Measurements from ENCODE around the gene LGMN.
"Not testable (repeated sequence)": the region's sequence is repeated elsewhere in the genome, so short reads cannot be mapped to it uniquely, and the experiment has no call there.

Gene LGMN

DNA sequence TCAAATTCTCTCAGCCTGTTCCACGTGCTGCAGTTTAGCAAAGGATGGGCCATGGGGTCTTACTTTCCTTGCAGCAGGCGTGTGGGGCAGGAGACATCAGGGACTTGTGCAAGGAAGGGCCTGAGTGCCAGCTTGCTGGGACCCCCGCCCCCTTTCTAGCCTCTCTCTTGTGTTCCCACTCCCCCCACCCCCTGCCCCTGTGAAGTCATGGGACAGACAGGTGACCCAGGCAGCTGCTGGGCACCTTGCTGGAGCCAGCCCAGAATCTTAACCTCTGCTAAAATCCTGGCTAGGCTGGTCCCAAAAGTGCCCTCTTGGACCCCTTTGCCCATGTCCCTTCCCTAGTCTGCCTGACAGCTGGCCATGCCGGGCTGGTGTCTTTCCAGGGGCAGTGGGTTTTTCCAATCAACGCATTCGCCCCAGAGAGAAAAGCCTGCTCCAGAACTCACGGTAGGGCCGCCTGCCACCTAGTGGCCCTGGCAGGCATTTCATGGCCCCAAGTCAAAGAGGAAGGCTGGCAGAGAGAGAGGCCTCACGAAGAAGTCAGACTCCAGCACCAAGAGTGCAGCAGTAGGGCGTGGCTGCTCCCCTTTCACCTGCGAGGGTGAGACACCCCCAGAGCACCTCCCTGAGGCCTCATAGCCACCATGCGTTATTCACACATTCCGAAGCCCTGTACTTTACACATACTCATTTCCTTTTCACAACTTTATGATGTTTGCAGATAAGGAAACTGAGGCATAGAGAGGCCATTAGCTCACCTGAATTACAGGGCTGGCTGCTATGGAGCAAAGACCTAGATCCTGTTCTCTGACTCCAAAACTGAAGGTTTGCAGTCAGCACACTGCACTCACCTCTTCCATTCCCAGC is 67.4 kb downstream of the LGMN start:
- peak overlapping the region; percentile 17 for H3K27ac ChIP-seq
- peak; percentile 27 for DNase-seq (ENCODE audit: low read depth, low spot score)

GRCh38 chr14:92680330-92680729 is 68.1 kb downstream of the LGMN start:
- DNase-seq (ENCODE audit: low read depth, low spot score), result not testable (repeated sequence)

DNA sequence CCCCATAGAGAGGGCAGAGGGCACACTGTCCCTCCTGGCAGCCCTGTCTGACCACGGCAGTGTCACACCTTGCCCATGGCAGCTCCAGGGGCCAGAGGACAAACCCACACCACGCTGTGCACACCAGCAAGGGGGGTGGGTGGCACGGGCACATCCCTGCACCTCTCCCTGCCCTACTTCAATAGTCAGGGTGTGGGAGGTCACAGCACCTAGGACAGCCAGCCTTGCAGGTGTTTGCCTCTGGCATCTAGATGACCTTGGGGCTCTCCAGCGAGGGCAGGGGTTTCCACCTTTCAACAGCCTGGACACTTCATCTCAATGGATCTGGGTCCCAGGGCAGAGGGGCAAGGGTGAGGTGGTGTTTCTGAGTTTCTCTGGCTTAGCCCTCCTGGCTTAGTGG is 69.2 kb downstream of the LGMN start:
- H3K27ac ChIP-seq, result no peak overlapping the region
- no peak for DNase-seq (ENCODE audit: low read depth, low spot score)

More at GRCh38 chr14:92680330-92680729, 68.1 kb downstream of the LGMN start:
- H3K27ac ChIP-seq, result not testable (repeated sequence)

- H3K27ac ChIP-seq, result no peak overlapping the region
- no peak for DNase-seq (ENCODE audit: low read depth, low spot score)
Measured at GRCh38 chr14:92678766-92679165, 69.7 kb downstream of the LGMN start.

DNA sequence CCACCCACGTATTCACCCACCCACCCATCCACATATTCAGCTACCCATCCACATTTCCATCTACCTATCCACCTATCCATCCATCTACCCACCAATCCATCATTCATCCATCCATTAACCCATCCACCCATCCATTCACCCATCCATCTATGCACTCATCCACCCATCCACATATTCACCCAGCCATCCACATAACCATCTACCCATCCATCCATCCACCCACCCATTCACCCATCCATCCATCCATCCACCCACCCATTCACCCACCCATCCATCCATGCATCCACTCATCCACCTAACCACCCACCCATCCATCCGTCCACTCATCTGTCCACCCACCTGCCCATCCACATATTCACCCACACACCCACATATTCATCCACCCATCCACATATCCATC is 70.5 kb downstream of the LGMN start:
- DNase-seq (ENCODE audit: low read depth, low spot score), result no peak
- H3K27ac ChIP-seq, result no peak overlapping the region

DNA sequence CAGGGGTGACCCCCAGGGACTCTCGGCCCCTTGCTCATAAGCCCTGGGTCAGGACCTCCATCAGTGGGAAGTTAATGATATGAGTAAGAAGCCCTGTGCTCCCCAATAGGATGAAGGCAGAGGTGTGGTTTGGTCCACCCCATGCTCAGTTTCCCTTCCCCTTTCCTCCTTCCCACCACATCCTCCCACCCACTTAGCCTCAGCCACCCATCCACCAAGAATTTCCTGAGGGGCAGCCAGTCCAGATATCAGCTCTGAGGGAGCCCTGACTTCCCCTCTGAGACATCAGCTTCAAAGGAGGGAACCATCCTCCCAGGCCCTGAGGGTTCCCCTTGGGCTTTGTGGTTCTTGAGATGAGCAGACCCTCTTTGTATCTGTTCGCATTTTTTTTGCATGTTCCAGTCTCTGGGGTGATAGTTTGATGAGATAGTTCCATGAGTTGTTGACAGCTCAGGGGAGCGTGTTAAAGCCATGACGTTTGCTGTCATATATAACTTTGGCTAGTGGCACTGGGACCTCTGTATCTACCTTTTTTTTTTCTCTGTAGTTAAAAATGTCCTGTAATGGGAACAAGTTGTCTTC is 71.2 kb downstream of the LGMN start:
- H3K27ac ChIP-seq, result no peak overlapping the region
- DNase-seq (ENCODE audit: low read depth, low spot score), result no peak

- DNase-seq (ENCODE audit: low read depth, low spot score), result no peak
- no peak overlapping the region for H3K27ac ChIP-seq
Measured at GRCh38 chr14:92676403-92677086, 71.9 kb downstream of the LGMN start.

GRCh38 chr14:92675976-92676375 is 72.5 kb downstream of the LGMN start:
- no peak overlapping the region for H3K27ac ChIP-seq
- no peak for DNase-seq (ENCODE audit: low read depth, low spot score)

GRCh38 chr14:92675421-92675820 is 73.0 kb downstream of the LGMN start:
- no peak overlapping the region for H3K27ac ChIP-seq
- DNase-seq (ENCODE audit: low read depth, low spot score), result no peak

DNA sequence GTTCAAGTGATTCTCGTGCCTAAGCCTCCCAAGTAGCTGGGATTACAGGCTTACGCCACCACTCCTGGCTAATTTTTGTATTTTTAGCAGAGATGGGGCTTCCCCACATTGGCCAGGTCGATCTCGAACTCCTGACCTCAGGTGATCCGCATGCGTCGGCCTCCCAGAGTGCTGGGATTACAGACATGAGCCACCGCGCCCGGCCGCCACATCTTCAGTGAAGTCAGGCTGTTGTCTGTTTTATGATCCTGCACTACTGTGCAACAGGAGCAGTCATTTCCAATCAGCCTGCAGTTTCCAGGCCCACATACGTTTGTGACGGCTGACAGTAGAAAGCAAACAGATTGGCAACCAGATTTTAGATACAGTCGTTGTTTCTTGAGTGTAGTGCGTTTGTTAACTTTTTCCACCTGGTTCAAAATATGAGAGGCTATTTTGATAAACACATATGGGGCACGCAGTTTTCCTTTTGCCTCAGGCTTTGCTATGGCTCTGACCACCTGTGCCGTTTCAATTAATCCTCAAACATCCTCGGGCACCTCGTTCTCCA is 74.8 kb downstream of the LGMN start:
- DNase-seq (ENCODE audit: low read depth, low spot score), result no peak
- no peak overlapping the region for H3K27ac ChIP-seq

DNA sequence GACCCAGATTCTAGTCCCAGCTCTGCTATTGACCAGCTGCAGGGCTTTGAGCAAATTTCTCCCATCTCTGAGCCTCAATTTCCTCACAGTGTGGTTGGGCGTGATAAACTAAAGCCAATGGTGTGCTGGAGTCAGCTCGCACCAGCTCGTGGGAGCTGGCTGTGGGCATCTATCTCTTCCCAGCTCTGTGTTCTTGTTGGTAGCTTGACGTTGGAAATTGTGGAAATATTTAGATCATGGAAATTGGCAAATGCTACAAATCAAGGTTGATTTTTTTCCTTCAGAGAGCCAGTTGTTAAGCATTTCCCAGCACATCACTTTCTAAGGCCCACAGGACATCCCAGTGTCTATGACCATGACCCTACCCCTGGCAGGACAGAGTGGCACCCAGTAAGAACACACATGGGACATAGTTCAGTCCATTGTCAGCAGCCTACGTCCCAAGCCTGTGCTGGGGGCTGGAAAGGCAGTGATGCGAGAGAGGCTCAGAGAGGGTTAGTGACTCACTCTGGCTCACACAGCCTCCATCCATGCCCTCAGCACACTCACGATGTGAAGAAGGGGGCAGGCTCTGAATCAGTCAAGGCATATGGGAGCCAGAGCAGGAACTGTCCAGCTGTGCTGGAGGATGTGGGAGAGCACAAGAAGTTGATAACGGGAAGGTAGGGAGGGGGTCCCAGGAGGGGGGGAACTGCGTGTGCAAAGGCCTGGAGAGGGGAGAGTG is 77.6 kb downstream of the LGMN start:
- no peak for DNase-seq (ENCODE audit: low read depth, low spot score)
- H3K27ac ChIP-seq, result no peak overlapping the region

- DNase-seq (ENCODE audit: low read depth, low spot score), result no peak
- H3K27ac ChIP-seq, result no peak overlapping the region
Measured at GRCh38 chr14:92670160-92670559, 78.3 kb downstream of the LGMN start.

DNA sequence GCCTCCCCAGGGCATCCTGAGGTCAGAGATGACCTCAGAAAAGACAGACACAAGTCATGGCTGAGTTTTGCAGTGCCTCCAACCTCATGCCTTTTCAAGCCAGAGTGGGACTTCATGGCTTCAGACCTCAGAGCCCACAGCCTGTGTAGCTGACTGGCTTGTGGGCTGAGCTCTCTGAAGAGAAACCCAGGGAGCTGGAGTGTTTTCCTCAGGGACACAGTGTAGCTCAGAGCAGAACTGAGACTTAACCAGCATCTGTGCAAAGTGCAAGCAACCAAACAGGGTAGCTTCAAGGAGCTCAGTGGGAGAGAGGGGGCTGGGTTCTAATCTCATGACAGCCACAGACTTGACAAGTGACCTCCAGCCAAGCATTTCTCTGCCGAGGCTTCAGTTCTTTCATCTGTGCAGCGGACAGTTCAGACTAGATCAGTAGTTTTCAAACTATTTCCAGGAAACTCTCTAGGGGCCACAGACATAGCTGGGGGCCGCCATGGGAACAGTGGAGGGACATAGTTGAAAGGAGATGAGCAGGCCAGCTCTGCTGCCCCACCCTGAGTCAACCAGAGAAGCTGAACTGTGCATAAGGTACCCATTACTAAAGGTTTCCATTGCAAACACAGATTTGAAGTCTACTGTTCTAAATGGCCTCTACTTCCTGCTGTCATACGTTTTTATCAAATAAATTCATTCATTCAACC is 80.0 kb downstream of the LGMN start:
- H3K27ac ChIP-seq, result no peak overlapping the region

DNA sequence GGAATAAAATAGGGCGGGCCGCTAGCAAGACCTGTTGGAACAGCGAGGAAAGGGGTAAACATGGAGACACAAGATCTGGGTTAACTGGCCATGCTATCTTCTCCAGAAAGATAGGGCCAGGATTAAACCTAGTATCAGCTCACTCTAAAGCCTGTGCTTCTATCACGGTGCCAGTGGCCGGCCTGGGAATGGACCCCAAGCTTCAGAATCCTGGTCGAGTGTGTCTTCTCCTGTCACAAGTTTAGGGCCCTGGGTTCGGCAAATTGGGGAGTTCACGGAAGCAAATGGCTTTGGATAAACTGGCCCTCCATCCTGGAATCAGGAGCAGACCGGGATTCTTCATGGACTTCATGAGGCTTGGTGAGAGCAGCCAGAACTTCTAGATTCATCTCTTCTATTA is 82.2 kb downstream of the LGMN start:
- DNase-seq (ENCODE audit: low read depth, low spot score), result no peak
- no peak overlapping the region for H3K27ac ChIP-seq

More for the DNA sequence above, 80.0 kb downstream of the LGMN start:
- no peak for DNase-seq (ENCODE audit: low read depth, low spot score)

DNA sequence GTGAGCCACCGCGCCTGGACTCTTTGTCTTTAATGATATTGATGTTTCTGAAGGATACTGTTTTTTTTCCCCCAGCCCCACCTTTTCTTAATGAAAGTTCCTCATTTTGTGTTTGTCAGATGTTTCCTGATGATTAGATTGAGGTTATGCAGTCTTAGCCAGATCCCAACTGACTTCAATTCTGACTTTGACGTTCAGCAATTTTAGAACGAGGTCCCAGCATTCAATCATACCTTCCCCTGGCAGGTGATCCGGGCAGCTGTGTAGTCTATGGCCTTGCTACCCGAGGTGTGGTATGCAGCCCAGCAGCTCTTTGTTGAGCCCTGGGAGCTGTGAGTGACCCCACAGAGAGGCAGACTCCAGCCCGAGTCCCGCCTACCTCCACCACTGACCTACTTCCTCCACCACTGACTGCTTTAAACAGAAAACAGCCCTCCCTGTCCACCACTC is 82.7 kb downstream of the LGMN start:
- H3K27ac ChIP-seq, result no peak overlapping the region
- DNase-seq (ENCODE audit: low read depth, low spot score), result no peak

- no peak for DNase-seq (ENCODE audit: low read depth, low spot score)
- no peak overlapping the region for H3K27ac ChIP-seq
Measured at GRCh38 chr14:92663049-92663448, 85.4 kb downstream of the LGMN start.

GRCh38 chr14:92660571-92660970 is 87.9 kb downstream of the LGMN start:
- peak overlapping the region; percentile 41 for H3K27ac ChIP-seq
- no peak for DNase-seq (ENCODE audit: low read depth, low spot score)

GRCh38 chr14:92659765-92660561 is 88.5 kb downstream of the LGMN start:
- H3K27ac ChIP-seq, result peak overlapping the region; percentile 41

GRCh38 chr14:92658684-92659083 is 89.7 kb downstream of the LGMN start:
- DNase-seq (ENCODE audit: low read depth, low spot score), result no peak
- no peak overlapping the region for H3K27ac ChIP-seq

More at GRCh38 chr14:92659765-92660561, 88.5 kb downstream of the LGMN start:
- peak; percentile 45 for DNase-seq (ENCODE audit: low read depth, low spot score)
